HG02571 (cell line): ENCODE measurements around the gene KCNK18.

Experiments
- ATAC-seq: cut with Tn5 transposase; IDR thresholded peaks from one replicate; pipeline ENCODE4 v1.9.1; 2021; ENCODE audit warnings: mild to moderate bottlenecking, moderate library complexity; ENCODE audit not compliant: unreplicated experiment

The KCNK18 gene

GRCh38 chr10:117249493-117250093 lies 52.3 kb downstream of the KCNK18 start:
- ATAC-seq = no peak

- no peak for ATAC-seq
These were observed 53.1 kb downstream of the KCNK18 start for GRCh38 chr10:117250411-117250810.

- ATAC-seq = no peak
These were observed 56.6 kb downstream of the KCNK18 start for GRCh38 chr10:117253908-117254307.

- no peak for ATAC-seq
These were observed 57.0 kb downstream of the KCNK18 start for GRCh38 chr10:117254338-117254737.

GRCh38 chr10:117254774-117255735 lies 57.8 kb downstream of the KCNK18 start:
- no peak for ATAC-seq

- ATAC-seq = no peak
These were observed 58.7 kb downstream of the KCNK18 start for GRCh38 chr10:117255835-117256460.

- ATAC-seq = no peak
These were observed 59.6 kb downstream of the KCNK18 start for GRCh38 chr10:117256910-117257309.

- ATAC-seq = no peak
These were observed 60.4 kb downstream of the KCNK18 start for GRCh38 chr10:117257721-117258120.

GRCh38 chr10:117259279-117259678 lies 62.0 kb downstream of the KCNK18 start:
- ATAC-seq = no peak
